ENCODE measurements around the gene RAB3IP. TPM values are rescaled to one million over a fixed set of nuclear protein-coding genes. Genes with fewer than 3 reads are reported as not detected.

Gene RAB3IP
- total RNA-seq, 3 donors from 2014 or later: 12.5 to 45.5 (median 21.6) TPM

DNA sequence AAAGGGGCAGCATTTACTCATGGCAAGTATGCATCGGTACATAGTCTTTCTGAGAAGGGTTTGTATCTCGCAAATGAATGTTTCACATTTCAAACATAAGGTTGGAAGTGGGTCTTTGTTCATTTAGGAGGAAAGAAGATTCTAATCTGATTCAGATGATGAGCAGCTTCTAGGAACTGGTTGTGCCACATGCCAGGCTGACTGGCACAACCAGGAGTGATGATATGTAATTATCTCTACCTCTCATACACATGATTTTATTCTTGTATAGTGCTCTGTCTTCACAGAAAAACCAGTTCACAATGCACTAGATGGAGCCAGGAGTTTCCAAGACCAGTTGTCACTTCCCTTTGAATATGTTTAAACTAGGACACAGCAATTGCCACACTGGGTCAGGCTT lies 25.8 kb upstream of the RAB3IP start:
- H3K36me3 ChIP-seq: no peaks in the 10 kb centered on the region
- DNase-seq (ENCODE audit: low spot score in 2 of 2): no peak
- intact Hi-C loops (cut with DNase I; ENCODE audit: low total_unique reads): no loop called here
- no peaks in the 10 kb centered on the region for H3K4me1 ChIP-seq
- no peaks in the 10 kb centered on the region for H3K27me3 ChIP-seq
- H3K27ac ChIP-seq: no peak overlapping the region
- no peak for TF ChIP-seq POLR2AphosphoS5 (IDR thresholded peaks at IDR 0.05)
- TF ChIP-seq, protein P1, sequence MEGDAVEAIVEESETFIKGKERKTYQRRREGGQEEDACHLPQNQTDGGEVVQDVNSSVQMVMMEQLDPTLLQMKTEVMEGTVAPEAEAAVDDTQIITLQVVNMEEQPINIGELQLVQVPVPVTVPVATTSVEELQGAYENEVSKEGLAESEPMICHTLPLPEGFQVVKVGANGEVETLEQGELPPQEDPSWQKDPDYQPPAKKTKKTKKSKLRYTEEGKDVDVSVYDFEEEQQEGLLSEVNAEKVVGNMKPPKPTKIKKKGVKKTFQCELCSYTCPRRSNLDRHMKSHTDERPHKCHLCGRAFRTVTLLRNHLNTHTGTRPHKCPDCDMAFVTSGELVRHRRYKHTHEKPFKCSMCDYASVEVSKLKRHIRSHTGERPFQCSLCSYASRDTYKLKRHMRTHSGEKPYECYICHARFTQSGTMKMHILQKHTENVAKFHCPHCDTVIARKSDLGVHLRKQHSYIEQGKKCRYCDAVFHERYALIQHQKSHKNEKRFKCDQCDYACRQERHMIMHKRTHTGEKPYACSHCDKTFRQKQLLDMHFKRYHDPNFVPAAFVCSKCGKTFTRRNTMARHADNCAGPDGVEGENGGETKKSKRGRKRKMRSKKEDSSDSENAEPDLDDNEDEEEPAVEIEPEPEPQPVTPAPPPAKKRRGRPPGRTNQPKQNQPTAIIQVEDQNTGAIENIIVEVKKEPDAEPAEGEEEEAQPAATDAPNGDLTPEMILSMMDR (IDR thresholded peaks at IDR 0.05): no peak
- no peak for TF ChIP-seq POLR2A (IDR thresholded peaks at IDR 0.05)
- H3K4me3 ChIP-seq: no peak overlapping the region
- H3K9me3 ChIP-seq: no peaks in the 10 kb centered on the region

DNA sequence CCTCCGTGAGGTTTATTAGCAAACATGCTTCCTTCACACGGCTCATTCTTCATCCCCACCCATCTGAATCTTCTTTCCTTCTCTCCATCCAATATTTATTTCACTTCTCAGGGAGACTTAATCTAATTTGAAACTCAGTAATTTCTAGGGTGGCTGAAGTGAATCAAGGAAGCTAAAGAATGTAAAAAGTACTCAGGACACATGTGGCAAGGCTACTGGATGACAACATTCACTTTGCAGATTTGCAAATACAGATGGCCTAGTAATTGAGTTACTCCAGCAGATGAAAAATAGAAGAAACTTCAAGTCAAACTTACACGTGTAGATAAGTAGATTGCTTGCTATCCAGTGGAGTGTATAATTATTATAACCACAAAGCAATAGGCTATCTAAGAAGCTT lies 24.1 kb upstream of the RAB3IP start:
- TF ChIP-seq, protein P1 (IDR thresholded peaks at IDR 0.05): no peak
- TF ChIP-seq POLR2AphosphoS5 (IDR thresholded peaks at IDR 0.05): no peak
- no peak for TF ChIP-seq POLR2A (IDR thresholded peaks at IDR 0.05)
- intact Hi-C loops (cut with DNase I; ENCODE audit: low total_unique reads): no loop called here
- DNase-seq (ENCODE audit: low spot score in 2 of 2): no peak
- Histone ChIP-seq H3K27me3 (no peaks in the 10 kb centered on the region), H3K27ac (no peak overlapping the region), H3K4me3 (no peak overlapping the region), H3K4me1 (no peaks in the 10 kb centered on the region), H3K9me3 (no peaks in the 10 kb centered on the region), H3K36me3 (no peaks in the 10 kb centered on the region)

DNA sequence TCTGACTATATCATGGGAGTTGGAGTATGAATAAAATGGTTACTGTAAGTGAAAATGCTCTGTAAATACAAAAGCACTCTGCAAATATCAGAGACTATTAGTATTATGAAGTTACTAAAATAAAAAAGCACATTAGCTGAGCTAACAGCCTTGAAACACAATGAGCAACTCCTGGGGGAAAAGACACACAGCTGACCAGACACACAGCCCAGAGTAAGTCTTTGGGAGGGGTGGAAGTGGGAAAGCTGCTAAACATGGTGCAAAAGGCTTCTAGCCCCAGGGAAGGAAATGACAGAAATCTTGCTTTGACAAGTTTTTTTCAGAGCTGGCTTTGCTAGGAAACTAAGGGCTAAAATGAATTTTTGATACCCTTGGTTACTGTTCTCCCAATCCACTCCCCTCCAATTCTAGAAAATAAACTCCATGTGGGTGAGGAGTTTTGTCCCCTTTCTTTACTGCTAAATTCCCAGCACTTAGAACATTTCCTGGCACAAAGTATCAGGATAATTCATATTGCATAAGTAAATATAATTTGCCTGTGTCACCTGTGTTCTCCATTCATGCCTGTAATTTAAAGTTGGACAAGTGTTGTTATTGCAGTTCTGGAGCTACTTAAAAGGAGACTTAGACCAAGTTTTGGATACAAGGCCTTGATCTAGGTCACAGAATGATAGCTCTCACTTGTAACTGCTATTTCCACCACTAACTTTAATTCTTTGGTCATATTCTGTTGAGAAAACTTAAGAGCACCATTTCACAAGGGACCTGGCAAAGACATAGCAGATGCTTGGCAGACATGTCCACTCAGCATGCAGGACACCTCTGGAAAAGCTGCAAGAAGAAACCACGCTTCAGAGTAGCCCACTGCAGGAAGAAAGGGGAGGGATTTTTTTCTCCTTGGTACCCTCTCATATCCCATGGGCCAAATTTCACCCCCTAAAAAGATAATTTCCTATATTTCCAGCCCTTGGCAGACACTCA lies 19.0 kb upstream of the RAB3IP start:
- H3K27me3 ChIP-seq: no peaks in the 10 kb centered on the region
- H3K36me3 ChIP-seq: no peaks in the 10 kb centered on the region
- H3K9me3 ChIP-seq: no peaks in the 10 kb centered on the region
- H3K4me1 ChIP-seq: no peaks in the 10 kb centered on the region
- H3K4me3 ChIP-seq: no peak overlapping the region
- TF ChIP-seq POLR2A (IDR thresholded peaks at IDR 0.05): no peak
- TF ChIP-seq, protein P1 (IDR thresholded peaks at IDR 0.05): no peak
- no peak for TF ChIP-seq POLR2AphosphoS5 (IDR thresholded peaks at IDR 0.05)
- intact Hi-C loops (cut with DNase I; ENCODE audit: low total_unique reads): no loop called here
- H3K27ac ChIP-seq: no peak overlapping the region
- no peak for DNase-seq (ENCODE audit: low spot score in 2 of 2)

DNA sequence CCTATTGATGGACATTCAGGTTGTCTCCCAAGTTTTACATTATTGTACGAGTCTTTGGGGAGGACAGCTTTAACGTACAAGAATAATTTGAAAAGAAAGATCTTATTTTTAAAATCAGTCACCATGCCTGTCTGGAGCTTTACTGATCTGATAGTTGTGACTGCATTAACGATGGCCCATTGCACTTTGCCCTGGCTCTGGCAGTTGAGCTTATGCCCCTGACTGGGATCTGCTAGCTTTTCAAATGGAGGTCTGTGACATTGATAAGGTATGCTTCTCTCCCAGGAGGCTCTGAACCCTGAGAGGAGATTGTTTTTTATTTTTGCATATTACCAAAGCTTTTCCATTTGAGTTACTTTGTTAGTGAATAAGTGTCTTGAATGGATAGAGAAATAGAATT lies 17.9 kb upstream of the RAB3IP start:
- intact Hi-C loops (cut with DNase I; ENCODE audit: low total_unique reads): no loop called here
- no peak overlapping the region for H3K4me3 ChIP-seq
- no peaks in the 10 kb centered on the region for H3K4me1 ChIP-seq
- no peaks in the 10 kb centered on the region for H3K27me3 ChIP-seq
- no peak overlapping the region for H3K27ac ChIP-seq
- H3K9me3 ChIP-seq: no peaks in the 10 kb centered on the region
- H3K36me3 ChIP-seq: no peaks in the 10 kb centered on the region
- TF ChIP-seq, protein P1 (IDR thresholded peaks at IDR 0.05): no peak
- TF ChIP-seq POLR2AphosphoS5 (IDR thresholded peaks at IDR 0.05): no peak
- TF ChIP-seq POLR2A (IDR thresholded peaks at IDR 0.05): no peak
- DNase-seq (ENCODE audit: low spot score in 2 of 2): no peak

DNA sequence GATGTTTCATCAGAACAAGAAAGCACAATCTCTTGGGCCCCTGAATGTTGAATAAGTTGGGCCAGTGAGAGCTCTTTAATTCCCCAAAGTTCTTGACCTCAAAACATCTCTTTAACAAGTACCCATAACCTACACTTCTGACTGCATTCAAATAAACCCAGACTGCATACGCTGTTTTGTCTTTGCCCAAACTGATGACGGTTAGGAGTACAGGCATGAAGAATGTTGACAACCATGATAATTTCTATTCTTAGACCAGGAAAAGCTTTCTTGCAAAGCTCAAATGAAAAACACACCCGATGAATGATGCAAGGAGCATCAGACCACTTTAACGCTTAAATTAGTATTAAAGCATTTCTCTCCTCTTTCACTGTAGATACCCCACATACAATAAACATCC lies 11.7 kb upstream of the RAB3IP start:
- TF ChIP-seq POLR2AphosphoS5 (IDR thresholded peaks at IDR 0.05) (no peak), POLR2A (IDR thresholded peaks at IDR 0.05) (no peak)
- TF ChIP-seq, protein P1 (IDR thresholded peaks at IDR 0.05): no peak
- Histone ChIP-seq H3K4me1 (no peaks in the 10 kb centered on the region), H3K27ac (no peak overlapping the region), H3K9me3 (no peaks in the 10 kb centered on the region), H3K36me3 (no peaks in the 10 kb centered on the region), H3K27me3 (no peaks in the 10 kb centered on the region), H3K4me3 (no peak overlapping the region)
- DNase-seq (ENCODE audit: low spot score in 2 of 2): no peak
- intact Hi-C loops (cut with DNase I; ENCODE audit: low total_unique reads): no loop called here

Measured in breast epithelium (tissue), 4 donors.